Keratinocyte (primary cell): ENCODE results near the gene TNFRSF25. TPM values are rescaled to one million over a fixed set of nuclear protein-coding genes. Genes with fewer than 3 reads are reported as not detected.

Experiments
- DNase-seq: peaks from one replicate; pipeline ENCODE4 v3.0.0-alpha.2; 2011; ENCODE audit warnings: low read depth, missing footprints, low spot score
- FAIRE-seq: peaks from 2 replicates; lab custom pipeline; 2011; peaks lifted over from hg19 to GRCh38; lab: Jason Lieb, UNC
- H2AFZ ChIP-seq: 2 replicates; pipeline ENCODE4 v1.6.0; 2012; ENCODE audit warnings: low read length, control low read depth, inconsistent platforms; ENCODE audit not compliant: control insufficient read depth
- H3K27ac ChIP-seq: 2 replicates; pipeline ENCODE4 v1.5.1; 2011; ENCODE audit warnings: low read length; ENCODE audit not compliant: control insufficient read depth, insufficient read depth
- H3K27me3 ChIP-seq: 3 replicates; pipeline ENCODE4 v1.6.0; 2011; ENCODE audit warnings: low read length; ENCODE audit not compliant: control insufficient read depth, insufficient read depth; ENCODE audit errors: extremely low read depth
- H3K36me3 ChIP-seq, 2 experiments: 2 replicates in 1 of 2; 3 replicates in 1 of 2; pipeline ENCODE4 v1.5.1; 2011; ENCODE audit warnings: low read length in 2 of 2, mild to moderate bottlenecking in 1 of 2; ENCODE audit not compliant: control insufficient read depth in 2 of 2, insufficient read depth in 2 of 2; ENCODE audit errors: extremely low read depth in 1 of 2
- H3K4me1 ChIP-seq: 3 replicates; pipeline ENCODE4 v1.5.1; 2011; ENCODE audit warnings: low read length; ENCODE audit not compliant: control insufficient read depth, insufficient read depth; ENCODE audit errors: extremely low read depth
- H3K4me2 ChIP-seq: 3 replicates; pipeline ENCODE4 v1.6.0; 2011; ENCODE audit warnings: low read depth, low read length; ENCODE audit not compliant: control insufficient read depth, insufficient read depth; ENCODE audit errors: extremely low read depth
- H3K4me3 ChIP-seq, 3 experiments: fragments of 200-600 bp in 1 of 3; sonication (generic) in 1 of 3; 2 replicates in 2 of 3; 3 replicates in 1 of 3; pipeline ENCODE4 v1.5.1; 2011 to 2016; ENCODE audit warnings: low read length in 3 of 3, mild to moderate bottlenecking in 3 of 3, control low read depth in 2 of 3, inconsistent platforms in 1 of 3, low read depth in 1 of 3, mixed read lengths in 1 of 3, mixed run types in 1 of 3, moderate library complexity in 1 of 3; ENCODE audit not compliant: control insufficient read depth in 2 of 3, insufficient read depth in 2 of 3; ENCODE audit errors: extremely low read depth in 1 of 3
- H3K79me2 ChIP-seq: 2 replicates; pipeline ENCODE4 v1.6.0; 2012; ENCODE audit warnings: low read length; ENCODE audit not compliant: control insufficient read depth, insufficient read depth
- H3K9ac ChIP-seq: 3 replicates; pipeline ENCODE4 v1.6.0; 2011; ENCODE audit warnings: low read length; ENCODE audit not compliant: control insufficient read depth, insufficient read depth; ENCODE audit errors: extremely low read depth
- H3K9me1 ChIP-seq: 3 replicates; pipeline ENCODE4 v1.6.0; 2011; ENCODE audit warnings: low read length; ENCODE audit not compliant: control insufficient read depth, insufficient read depth; ENCODE audit errors: extremely low read depth
- H3K9me3 ChIP-seq: 2 replicates; pipeline ENCODE4 v1.5.1; 2012; ENCODE audit warnings: low read depth, low read length; ENCODE audit not compliant: control insufficient read depth
- H4K20me1 ChIP-seq: 3 replicates; pipeline ENCODE4 v1.6.0; 2011; ENCODE audit warnings: low read length; ENCODE audit not compliant: control insufficient read depth, insufficient read depth; ENCODE audit errors: extremely low read depth
- CTCF ChIP-seq, 3 experiments: IDR thresholded peaks in 1 of 3; conservative IDR thresholded peaks in 1 of 3; optimal IDR thresholded peaks in 1 of 3; 2 replicates in 2 of 3; 3 replicates in 1 of 3; pipeline versions ENCODE3 to v1.5.1; 2011; ENCODE audit warnings: low read length in 3 of 3, mild to moderate bottlenecking in 3 of 3, moderate library complexity in 2 of 3, control low read depth in 1 of 3, inconsistent platforms in 1 of 3; ENCODE audit not compliant: insufficient read depth in 2 of 3; ENCODE audit errors: extremely low read depth in 1 of 3
- EZH2 ChIP-seq: IDR thresholded peaks from one replicate; pipeline ENCODE4 v1.6.1; 2012; ENCODE audit warnings: inconsistent platforms, mild to moderate bottlenecking, low read length, moderate library complexity
- dilution Hi-C: fragments of 300-500 bp; cut with MboI; formaldehyde crosslinking; loops from one replicate; pipeline ENCODE4 v1.7.0; 2020; ENCODE audit warnings: low sequenced_read_pairs; ENCODE audit not compliant: extremely low pct_ligation_motif_present
- polyA plus RNA-seq, 5 experiments: library from polyadenylated mRNA; depleted of rRNA in 3 of 5; stranded (reverse) in 3 of 5; stranded (forward) in 1 of 5; unstranded in 1 of 5; fragments of >200 nt; gene quantifications; 1 replicate in 1 of 5; 2 replicates in 3 of 5; 3 replicates in 1 of 5; pipeline versions ENCODE4 v1.2.1 to v1.2.3, GENCODE V29; 2011 to 2012; ENCODE audit warnings: missing spikeins in 2 of 5, low read depth in 1 of 5, low replicate concordance in 1 of 5

The TNFRSF25 gene
- polyA plus RNA-seq, 1 donor (not counting 4 experiments of a cell fraction or from before 2014, with no cell fraction given) = 12.4 TPM

GRCh38 chr1:6511056-6511455, 45.1 kb upstream of the TNFRSF25 start:
- peaks cover 4% of the 10 kb centered on the region for H3K27me3 ChIP-seq
- H3K4me3 ChIP-seq = no peak overlapping the region
- no peak for FAIRE-seq
- no peaks in the 10 kb centered on the region for H3K36me3 ChIP-seq
- H3K79me2 ChIP-seq = no peaks in the 10 kb centered on the region
- TF ChIP-seq CTCF (optimal IDR thresholded peaks at IDR 0.05 in 1 of 3, IDR thresholded peaks at IDR 0.05 in 1 of 3, conservative IDR thresholded peaks at IDR 0.05 in 1 of 3; ENCODE audit: extremely low read depth in 1 of 3, insufficient read depth in 2 of 3, low read length in 3 of 3) = no peak
- no peak for TF ChIP-seq EZH2
- no peak overlapping the region for H3K4me2 ChIP-seq
- no peak for DNase-seq
- H3K9me1 ChIP-seq = no peaks in the 10 kb centered on the region
- H4K20me1 ChIP-seq = no peaks in the 10 kb centered on the region
- no peaks in the 10 kb centered on the region for H3K4me1 ChIP-seq
- no peak overlapping the region for H3K9ac ChIP-seq
- dilution Hi-C loops = no loop called here
- H3K9me3 ChIP-seq = no peaks in the 10 kb centered on the region
- H3K27ac ChIP-seq = no peak overlapping the region
- H2AFZ ChIP-seq = no peak overlapping the region

- DNase-seq (no peak), FAIRE-seq (no peak)
- TF ChIP-seq CTCF (optimal IDR thresholded peaks at IDR 0.05 in 1 of 3, IDR thresholded peaks at IDR 0.05 in 1 of 3, conservative IDR thresholded peaks at IDR 0.05 in 1 of 3; ENCODE audit: extremely low read depth in 1 of 3, insufficient read depth in 2 of 3, low read length in 3 of 3) = no peak
- no peak for TF ChIP-seq EZH2
- no peak overlapping the region for H3K4me3 ChIP-seq
- H3K36me3 ChIP-seq = no peaks in the 10 kb centered on the region
- no peak overlapping the region for H3K27ac ChIP-seq
- H3K79me2 ChIP-seq = no peaks in the 10 kb centered on the region
- H3K9me1 ChIP-seq = no peaks in the 10 kb centered on the region
- H4K20me1 ChIP-seq = no peaks in the 10 kb centered on the region
- dilution Hi-C loops = no loop called here
- no peak overlapping the region for H2AFZ ChIP-seq
- H3K9me3 ChIP-seq = no peaks in the 10 kb centered on the region
- H3K4me1 ChIP-seq = no peaks in the 10 kb centered on the region
- no peak overlapping the region for H3K4me2 ChIP-seq
- no peak overlapping the region for H3K9ac ChIP-seq
- peaks cover 4% of the 10 kb centered on the region for H3K27me3 ChIP-seq
Measured at GRCh38 chr1:6510493-6510892, 44.5 kb upstream of the TNFRSF25 start.
